Activated T-cell treated with anti-CD3 and anti-CD28 coated beads, Interleukin-2, amount 50 U/mL, for 72 hours (primary cell): ENCODE data around the gene VAT1. TPM values are rescaled to one million over a fixed set of nuclear protein-coding genes. Genes with fewer than 3 reads are reported as not detected.

Source experiments
- ATAC-seq, 2 donors: fragments of 150-1000 bp; cut with Tn5 transposase; replicated peaks in 1 of 2; 2 replicates each; pipeline ENCODE4 v1.10.0; 2021; ENCODE audit warnings: moderate library complexity in 2 of 2, mild to moderate bottlenecking in 1 of 2
- DNase-seq, 2 donors: peaks; one replicate each; pipeline ENCODE4 v3.0.0; 2021 to 2022; ENCODE audit warnings: mixed read lengths in 1 of 2
- H3K27ac Mint-ChIP-seq: one replicate; pipeline ENCODE4 v1.8.0; 2022; ENCODE audit warnings: mild to moderate bottlenecking, moderate library complexity, mixed read lengths
- H3K27me3 Mint-ChIP-seq: one replicate; pipeline ENCODE4 v1.8.0; 2022; ENCODE audit warnings: low read depth, mixed read lengths
- H3K36me3 Mint-ChIP-seq, 2 donors: one replicate each; pipeline ENCODE4 v1.8.0; 2022; ENCODE audit warnings: mixed read lengths in 2 of 2, mild to moderate bottlenecking in 1 of 2; ENCODE audit not compliant: insufficient read depth in 2 of 2
- H3K4me1 Mint-ChIP-seq: one replicate; pipeline ENCODE4 v1.8.0; 2022; ENCODE audit warnings: low read depth, mixed read lengths
- H3K4me3 Mint-ChIP-seq, 2 donors: one replicate each; pipeline ENCODE4 v1.8.0; 2022; ENCODE audit warnings: mild to moderate bottlenecking in 2 of 2, mixed read lengths in 2 of 2, moderate library complexity in 2 of 2
- H3K9me3 Mint-ChIP-seq, 2 donors: one replicate each; pipeline ENCODE4 v1.8.0; 2022; ENCODE audit warnings: mixed read lengths in 2 of 2
- total RNA-seq, 2 donors: library from RNA; stranded (reverse); gene quantifications; one replicate each; pipeline ENCODE4 v1.2.3, GENCODE V29; 2022

VAT1 gene
- total RNA-seq, 2 donors from 2014 or later = 13.2 to 23.2 TPM

GRCh38 chr17:42967925-42968324 is 54.3 kb downstream of the VAT1 start:
- DNase-seq (no peak), ATAC-seq (no peak)
- no peaks in the 10 kb centered on the region for H3K27me3 Mint-ChIP-seq
- H3K4me3 Mint-ChIP-seq = no peak overlapping the region
- H3K27ac Mint-ChIP-seq = peak overlapping the region; percentile 10
- H3K9me3 Mint-ChIP-seq = no peaks in the 10 kb centered on the region
- peaks cover 2 to 8% of the 10 kb centered on the region in 2 donors for H3K36me3 Mint-ChIP-seq
- H3K4me1 Mint-ChIP-seq = peaks cover 17% of the 10 kb centered on the region

Other genes starting within 250 kb of the VAT1 start
- gene VPS25, start 248.9 kb downstream of the VAT1 start, total RNA-seq = 10 to 100 TPM; 64.4 to 71.6 TPM
- 1 to 10 TPM; 1.0 to 1.1 TPM for gene WNK4, start 241.8 kb downstream of the VAT1 start, total RNA-seq
- 10 to 100 TPM; 21.9 to 23.9 TPM for gene COA3, start 223.7 kb downstream of the VAT1 start, total RNA-seq
- under 1 TPM; 0.22 to 0.32 TPM for gene CNTD1, start 223.5 kb downstream of the VAT1 start, total RNA-seq
- 100 to 1,000 TPM in 1 of 2 donors, 10 to 100 TPM in 1; 98.4 to 100 TPM for gene BECN1, start 198.1 kb downstream of the VAT1 start, total RNA-seq
- gene PSME3, start 189.0 kb downstream of the VAT1 start, total RNA-seq = 10 to 100 TPM; 87.4 to 91.2 TPM
- 10 to 100 TPM in 1 of 2 donors, 1 to 10 TPM in 1; 8.8 to 11.5 TPM for gene AOC2, start 177.8 kb downstream of the VAT1 start, total RNA-seq
- gene AOC3, start 171.2 kb downstream of the VAT1 start, total RNA-seq = 1 to 10 TPM; 6.8 to 9.4 TPM
- gene G6PC1, start 121.6 kb downstream of the VAT1 start, total RNA-seq = not detected
- 10 to 100 TPM; 50.7 to 52.2 TPM for gene AARSD1, start 57.9 kb downstream of the VAT1 start, total RNA-seq
- under 1 TPM; 0.36 to 0.95 TPM for gene PTGES3L, start 42.3 kb downstream of the VAT1 start, total RNA-seq
- 10 to 100 TPM in 1 of 2 donors, 1 to 10 TPM in 1; 10.0 to 11.5 TPM for gene RUNDC1, start 41.8 kb downstream of the VAT1 start, total RNA-seq
- gene RPL27, start 24.0 kb downstream of the VAT1 start, total RNA-seq = 1,000 to 10,000 TPM; 1,142 to 1,191 TPM
- 10 to 100 TPM; 28.3 to 63.3 TPM for gene IFI35, start 15.6 kb downstream of the VAT1 start, total RNA-seq
- gene RND2, start 2.8 kb upstream of the VAT1 start, total RNA-seq = not detected
- 100 to 1,000 TPM; 111 to 137 TPM for gene BRCA1, start 103.0 kb upstream of the VAT1 start, total RNA-seq
- gene NBR1, start 148.8 kb upstream of the VAT1 start, total RNA-seq = 10 to 100 TPM; 86.3 to 92.1 TPM
- 10 to 100 TPM; 11.7 to 21.6 TPM for gene TMEM106A, start 189.5 kb upstream of the VAT1 start, total RNA-seq
- gene CCDC200, start 206.2 kb upstream of the VAT1 start, total RNA-seq = under 1 TPM in 1 of 2 donors, not detected in 1; 0.74 TPM
- 1,000 to 10,000 TPM; 4,759 to 5,082 TPM for gene RNU2-1, start 211.6 kb upstream of the VAT1 start, total RNA-seq